ENCODE results near the gene LARP7.

LARP7 gene

DNA sequence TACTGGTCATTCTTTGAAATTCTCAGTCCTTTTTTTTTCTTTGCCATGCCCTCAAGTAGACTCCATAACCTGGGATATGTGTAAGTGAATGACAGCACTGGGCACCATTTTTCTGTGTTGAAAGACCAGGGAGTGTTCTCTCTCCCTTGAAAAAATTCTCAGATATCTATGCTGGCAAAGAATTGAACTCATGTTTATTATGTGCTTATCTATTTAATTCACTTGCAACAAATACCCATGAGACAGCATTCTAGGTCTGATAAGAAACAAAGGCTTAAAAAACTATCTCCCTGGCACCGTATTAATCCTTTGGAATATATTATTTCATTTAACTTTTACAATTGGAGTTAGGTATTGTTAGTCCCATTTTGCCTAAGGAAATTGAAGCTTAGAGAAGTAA is 36.7 kb downstream of the LARP7 start:
- TF ChIP-seq ZSCAN23 (tag by site-specific recombination; IDR thresholded peaks at IDR 0.05), result no peak
- TF ChIP-seq GLI2 (tag by site-specific recombination; IDR thresholded peaks at IDR 0.05; ENCODE audit: borderline replicate concordance, low read depth), result no peak
- TF ChIP-seq, protein P1, sequence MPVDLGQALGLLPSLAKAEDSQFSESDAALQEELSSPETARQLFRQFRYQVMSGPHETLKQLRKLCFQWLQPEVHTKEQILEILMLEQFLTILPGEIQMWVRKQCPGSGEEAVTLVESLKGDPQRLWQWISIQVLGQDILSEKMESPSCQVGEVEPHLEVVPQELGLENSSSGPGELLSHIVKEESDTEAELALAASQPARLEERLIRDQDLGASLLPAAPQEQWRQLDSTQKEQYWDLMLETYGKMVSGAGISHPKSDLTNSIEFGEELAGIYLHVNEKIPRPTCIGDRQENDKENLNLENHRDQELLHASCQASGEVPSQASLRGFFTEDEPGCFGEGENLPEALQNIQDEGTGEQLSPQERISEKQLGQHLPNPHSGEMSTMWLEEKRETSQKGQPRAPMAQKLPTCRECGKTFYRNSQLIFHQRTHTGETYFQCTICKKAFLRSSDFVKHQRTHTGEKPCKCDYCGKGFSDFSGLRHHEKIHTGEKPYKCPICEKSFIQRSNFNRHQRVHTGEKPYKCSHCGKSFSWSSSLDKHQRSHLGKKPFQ (tag by site-specific recombination; IDR thresholded peaks at IDR 0.05), result no peak
- TF ChIP-seq PRDM1 (tag by site-specific recombination; IDR thresholded peaks at IDR 0.05), result no peak
- no peak for TF ChIP-seq ZNF624 (tag by site-specific recombination; IDR thresholded peaks at IDR 0.05)
- TF ChIP-seq, protein P2, sequence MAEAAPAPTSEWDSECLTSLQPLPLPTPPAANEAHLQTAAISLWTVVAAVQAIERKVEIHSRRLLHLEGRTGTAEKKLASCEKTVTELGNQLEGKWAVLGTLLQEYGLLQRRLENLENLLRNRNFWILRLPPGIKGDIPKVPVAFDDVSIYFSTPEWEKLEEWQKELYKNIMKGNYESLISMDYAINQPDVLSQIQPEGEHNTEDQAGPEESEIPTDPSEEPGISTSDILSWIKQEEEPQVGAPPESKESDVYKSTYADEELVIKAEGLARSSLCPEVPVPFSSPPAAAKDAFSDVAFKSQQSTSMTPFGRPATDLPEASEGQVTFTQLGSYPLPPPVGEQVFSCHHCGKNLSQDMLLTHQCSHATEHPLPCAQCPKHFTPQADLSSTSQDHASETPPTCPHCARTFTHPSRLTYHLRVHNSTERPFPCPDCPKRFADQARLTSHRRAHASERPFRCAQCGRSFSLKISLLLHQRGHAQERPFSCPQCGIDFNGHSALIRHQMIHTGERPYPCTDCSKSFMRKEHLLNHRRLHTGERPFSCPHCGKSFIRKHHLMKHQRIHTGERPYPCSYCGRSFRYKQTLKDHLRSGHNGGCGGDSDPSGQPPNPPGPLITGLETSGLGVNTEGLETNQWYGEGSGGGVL (tag by site-specific recombination; IDR thresholded peaks at IDR 0.05), result no peak
- no peak for TF ChIP-seq ZNF155 (tag by site-specific recombination; IDR thresholded peaks at IDR 0.05)
- TF ChIP-seq ZNF169 (tag by site-specific recombination; IDR thresholded peaks at IDR 0.05), result no peak
- no peak for TF ChIP-seq ZBTB7A (tag by site-specific recombination; IDR thresholded peaks at IDR 0.05; ENCODE audit: low read depth)
- no peak for TF ChIP-seq ZNF302 (tag by site-specific recombination; IDR thresholded peaks at IDR 0.05; ENCODE audit: low read depth)
- no peak for TF ChIP-seq ZNF621 (tag by site-specific recombination; IDR thresholded peaks at IDR 0.05)
- no peak for TF ChIP-seq ZNF777 (tag by site-specific recombination; IDR thresholded peaks at IDR 0.05; ENCODE audit: borderline replicate concordance)
- TF ChIP-seq ZNF629 (tag by site-specific recombination; IDR thresholded peaks at IDR 0.05), result no peak
- TF ChIP-seq, protein P3, sequence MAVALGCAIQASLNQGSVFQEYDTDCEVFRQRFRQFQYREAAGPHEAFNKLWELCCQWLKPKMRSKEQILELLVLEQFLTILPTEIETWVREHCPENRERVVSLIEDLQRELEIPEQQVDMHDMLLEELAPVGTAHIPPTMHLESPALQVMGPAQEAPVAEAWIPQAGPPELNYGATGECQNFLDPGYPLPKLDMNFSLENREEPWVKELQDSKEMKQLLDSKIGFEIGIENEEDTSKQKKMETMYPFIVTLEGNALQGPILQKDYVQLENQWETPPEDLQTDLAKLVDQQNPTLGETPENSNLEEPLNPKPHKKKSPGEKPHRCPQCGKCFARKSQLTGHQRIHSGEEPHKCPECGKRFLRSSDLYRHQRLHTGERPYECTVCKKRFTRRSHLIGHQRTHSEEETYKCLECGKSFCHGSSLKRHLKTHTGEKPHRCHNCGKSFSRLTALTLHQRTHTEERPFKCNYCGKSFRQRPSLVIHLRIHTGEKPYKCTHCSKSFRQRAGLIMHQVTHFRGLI (tag by site-specific recombination; IDR thresholded peaks at IDR 0.05), result no peak
- no peak for TF ChIP-seq ZNF114 (tag by site-specific recombination; IDR thresholded peaks at IDR 0.05)
- TF ChIP-seq, protein P4, sequence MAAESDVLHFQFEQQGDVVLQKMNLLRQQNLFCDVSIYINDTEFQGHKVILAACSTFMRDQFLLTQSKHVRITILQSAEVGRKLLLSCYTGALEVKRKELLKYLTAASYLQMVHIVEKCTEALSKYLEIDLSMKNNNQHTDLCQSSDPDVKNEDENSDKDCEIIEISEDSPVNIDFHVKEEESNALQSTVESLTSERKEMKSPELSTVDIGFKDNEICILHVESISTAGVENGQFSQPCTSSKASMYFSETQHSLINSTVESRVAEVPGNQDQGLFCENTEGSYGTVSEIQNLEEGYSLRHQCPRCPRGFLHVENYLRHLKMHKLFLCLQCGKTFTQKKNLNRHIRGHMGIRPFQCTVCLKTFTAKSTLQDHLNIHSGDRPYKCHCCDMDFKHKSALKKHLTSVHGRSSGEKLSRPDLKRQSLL (tag by site-specific recombination; IDR thresholded peaks at IDR 0.05), result no peak
- TF ChIP-seq, protein P5, sequence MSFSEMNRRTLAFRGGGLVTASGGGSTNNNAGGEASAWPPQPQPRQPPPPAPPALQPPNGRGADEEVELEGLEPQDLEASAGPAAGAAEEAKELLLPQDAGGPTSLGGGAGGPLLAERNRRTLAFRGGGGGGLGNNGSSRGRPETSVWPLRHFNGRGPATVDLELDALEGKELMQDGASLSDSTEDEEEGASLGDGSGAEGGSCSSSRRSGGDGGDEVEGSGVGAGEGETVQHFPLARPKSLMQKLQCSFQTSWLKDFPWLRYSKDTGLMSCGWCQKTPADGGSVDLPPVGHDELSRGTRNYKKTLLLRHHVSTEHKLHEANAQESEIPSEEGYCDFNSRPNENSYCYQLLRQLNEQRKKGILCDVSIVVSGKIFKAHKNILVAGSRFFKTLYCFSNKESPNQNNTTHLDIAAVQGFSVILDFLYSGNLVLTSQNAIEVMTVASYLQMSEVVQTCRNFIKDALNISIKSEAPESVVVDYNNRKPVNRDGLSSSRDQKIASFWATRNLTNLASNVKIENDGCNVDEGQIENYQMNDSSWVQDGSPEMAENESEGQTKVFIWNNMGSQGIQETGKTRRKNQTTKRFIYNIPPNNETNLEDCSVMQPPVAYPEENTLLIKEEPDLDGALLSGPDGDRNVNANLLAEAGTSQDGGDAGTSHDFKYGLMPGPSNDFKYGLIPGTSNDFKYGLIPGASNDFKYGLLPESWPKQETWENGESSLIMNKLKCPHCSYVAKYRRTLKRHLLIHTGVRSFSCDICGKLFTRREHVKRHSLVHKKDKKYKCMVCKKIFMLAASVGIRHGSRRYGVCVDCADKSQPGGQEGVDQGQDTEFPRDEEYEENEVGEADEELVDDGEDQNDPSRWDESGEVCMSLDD (tag by site-specific recombination; IDR thresholded peaks at IDR 0.05), result no peak
- Histone ChIP-seq H3K27ac (ENCODE audit: extremely low read depth, low read depth, low read length) (no peak overlapping the region), H3K36me3 (ENCODE audit: control insufficient read depth in 2 of 2, insufficient read depth in 1 of 2, low read length in 2 of 2) (no peaks in the 10 kb centered on the region), H3K9me3 (ENCODE audit: control insufficient read depth, insufficient read depth, low read depth, low read length) (no peaks in the 10 kb centered on the region), H3K4me3 (ENCODE audit: low read depth, low read length) (no peak overlapping the region), H3K4me1 (ENCODE audit: control insufficient read depth, insufficient read depth, low read length) (no peaks in the 10 kb centered on the region)
- ChIA-PET CTCF (no interaction called here), POLR2A (no interaction called here)

DNA sequence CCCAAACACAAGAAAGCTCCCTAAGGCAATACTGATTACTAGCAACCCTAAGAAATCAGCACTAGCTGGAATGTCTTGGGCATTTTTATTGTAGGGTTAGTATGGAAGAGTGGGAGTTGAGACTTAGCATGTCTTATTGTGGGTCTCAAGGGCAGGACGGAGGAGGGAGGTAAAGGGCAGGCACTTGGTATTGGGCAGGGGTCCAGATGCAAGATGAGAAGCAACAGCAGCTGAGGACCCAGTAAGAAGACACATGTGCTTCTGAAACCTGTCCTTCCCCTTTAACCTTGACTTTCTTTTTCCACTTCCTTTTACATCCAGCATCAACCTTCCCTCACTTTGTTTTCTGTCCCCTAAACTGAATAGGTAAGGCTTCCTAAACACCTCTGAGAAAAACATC is 37.4 kb downstream of the LARP7 start:
- no peaks in the 10 kb centered on the region for H3K9me3 ChIP-seq (ENCODE audit: control insufficient read depth, insufficient read depth, low read depth, low read length)
- ChIA-PET CTCF (no interaction called here), POLR2A (no interaction called here)
- H3K4me3 ChIP-seq (ENCODE audit: low read depth, low read length), result no peak overlapping the region
- no peaks in the 10 kb centered on the region for H3K36me3 ChIP-seq (ENCODE audit: control insufficient read depth in 2 of 2, insufficient read depth in 1 of 2, low read length in 2 of 2)
- no peak overlapping the region for H3K27ac ChIP-seq (ENCODE audit: extremely low read depth, low read depth, low read length)
- H3K4me1 ChIP-seq (ENCODE audit: control insufficient read depth, insufficient read depth, low read length), result no peaks in the 10 kb centered on the region
- TF ChIP-seq ZNF510 (tag by site-specific recombination; IDR thresholded peaks at IDR 0.05; ENCODE audit: insufficient replicate concordance) (no peak), OSR2 (tag by site-specific recombination; IDR thresholded peaks at IDR 0.05) (no peak), TCF7L2 (IDR thresholded peaks at IDR 0.05; ENCODE audit: borderline replicate concordance, low read depth, low read length) (no peak)
- TF ChIP-seq, protein P6, sequence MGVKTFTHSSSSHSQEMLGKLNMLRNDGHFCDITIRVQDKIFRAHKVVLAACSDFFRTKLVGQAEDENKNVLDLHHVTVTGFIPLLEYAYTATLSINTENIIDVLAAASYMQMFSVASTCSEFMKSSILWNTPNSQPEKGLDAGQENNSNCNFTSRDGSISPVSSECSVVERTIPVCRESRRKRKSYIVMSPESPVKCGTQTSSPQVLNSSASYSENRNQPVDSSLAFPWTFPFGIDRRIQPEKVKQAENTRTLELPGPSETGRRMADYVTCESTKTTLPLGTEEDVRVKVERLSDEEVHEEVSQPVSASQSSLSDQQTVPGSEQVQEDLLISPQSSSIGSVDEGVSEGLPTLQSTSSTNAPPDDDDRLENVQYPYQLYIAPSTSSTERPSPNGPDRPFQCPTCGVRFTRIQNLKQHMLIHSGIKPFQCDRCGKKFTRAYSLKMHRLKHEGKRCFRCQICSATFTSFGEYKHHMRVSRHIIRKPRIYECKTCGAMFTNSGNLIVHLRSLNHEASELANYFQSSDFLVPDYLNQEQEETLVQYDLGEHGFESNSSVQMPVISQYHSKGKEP (tag by site-specific recombination; IDR thresholded peaks at IDR 0.05), result no peak
- TF ChIP-seq, protein P4 (tag by site-specific recombination; IDR thresholded peaks at IDR 0.05), result no peak

All from HEK293 (cell line).